H1 (cell line): ENCODE measurements around the gene ETS1. TPM values are rescaled to one million over a fixed set of nuclear protein-coding genes. Genes with fewer than 3 reads are reported as not detected.

ENCODE experiments used
- CHD1 ChIP-seq: IDR thresholded peaks from 2 replicates; pipeline ENCODE4 v1.6.1; 2012; ENCODE audit warnings: low read depth, low read length, improper control_type of control experiment
- GABPA ChIP-seq: IDR thresholded peaks from 2 replicates; pipeline ENCODE4 v1.6.1; 2011; ENCODE audit warnings: mild to moderate bottlenecking, low read length, moderate library complexity, borderline replicate concordance; ENCODE audit not compliant: insufficient read depth
- KDM4A ChIP-seq: IDR thresholded peaks from one replicate; pipeline ENCODE4 v1.7.1; 2012; ENCODE audit warnings: low read depth, mild to moderate bottlenecking, moderate library complexity, low read length, inconsistent platforms; ENCODE audit not compliant: severe bottlenecking
- polyA plus RNA-seq, 7 experiments: library from polyadenylated mRNA; depleted of rRNA in 3 of 7; stranded (reverse) in 5 of 7; unstranded in 2 of 7; fragments of >200 nt in 5 of 7; fragments of 200-250 nt in 2 of 7; gene quantifications; 1 replicate in 5 of 7; 2 replicates in 1 of 7; 4 replicates in 1 of 7; pipeline versions ENCODE4 v1.2.1 to v1.2.3, GENCODE V29; 2011 to 2013; ENCODE audit warnings: missing spikeins in 2 of 7, mixed read lengths in 2 of 7
- total RNA-seq: library from RNA; stranded (reverse); fragmentation: NEBNext Ultra II Directional; extraction: Animal tissue kit (Norgen Biotek cat#: 25700); gene quantifications from 2 replicates; pipeline ENCODE4 v1.2.1, GENCODE V29; 2021

Gene ETS1
- total and polyA plus RNA-seq, 2 of the 8 experiments (the other 6 are each of a cell fraction or from before 2014, with no cell fraction given), result 10.0 to 35.3 TPM

DNA sequence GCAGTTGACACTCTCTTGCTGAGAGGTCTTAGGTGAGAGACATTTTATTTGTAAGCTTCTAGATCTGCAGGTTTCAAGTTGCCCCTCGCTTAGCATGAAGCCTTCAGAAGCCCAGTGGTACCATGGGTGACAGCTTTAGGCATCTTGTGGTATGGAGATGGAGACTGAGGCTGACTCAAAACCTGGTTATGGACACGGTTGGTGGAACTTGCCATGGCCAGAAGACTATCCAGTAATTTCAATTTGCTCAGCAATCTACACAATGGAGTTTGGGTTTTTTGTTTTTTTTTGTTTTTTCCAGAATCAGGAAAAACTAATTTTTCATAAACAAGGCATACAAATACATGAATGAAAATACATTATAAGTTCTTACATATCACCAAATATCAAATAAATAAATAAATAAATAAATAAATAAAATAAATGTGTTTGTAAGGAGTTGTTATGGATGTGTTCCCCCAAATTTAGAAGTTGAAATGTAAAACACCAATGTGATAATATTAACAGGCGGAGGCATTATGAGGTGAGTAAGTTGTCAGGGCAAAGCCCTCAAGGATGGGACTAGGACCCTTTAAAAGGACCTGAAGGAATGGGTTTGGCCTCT lies 22.6 kb downstream of the ETS1 start (continued):
- no peak for TF ChIP-seq CHD1
- no peak for TF ChIP-seq GABPA
- no peak for TF ChIP-seq KDM4A
